ENCODE measurements around the gene GNAQ. TPM values are rescaled to one million over a fixed set of nuclear protein-coding genes. Genes with fewer than 3 reads are reported as not detected.

GNAQ gene
- total RNA-seq, 2 donors from 2014 or later, result 46.0 to 58.8 TPM

DNA sequence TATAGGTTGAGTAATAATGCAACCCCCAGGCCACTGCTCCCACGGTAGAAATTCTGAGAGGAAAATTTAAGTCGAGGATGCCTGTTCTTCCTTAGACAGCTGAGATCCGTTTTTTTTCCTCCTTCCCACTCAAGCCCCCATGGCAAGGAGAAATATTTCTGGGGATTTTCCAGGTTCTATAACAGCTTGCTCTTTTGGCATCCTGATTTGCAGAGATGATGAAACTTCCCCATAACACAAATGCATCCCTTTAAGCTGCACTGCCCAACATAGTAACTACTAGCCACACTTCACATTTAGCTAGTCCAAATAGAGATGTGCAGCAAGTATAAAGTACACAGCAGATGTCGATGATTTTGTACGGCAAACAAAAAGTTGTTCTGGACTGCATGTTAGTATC, 351.0 kb downstream of the GNAQ start:
- Histone ChIP-seq H3K9me3 (no peaks in the 10 kb centered on the region), H3K4me1 (ENCODE audit: control insufficient read depth in 1 of 2, low read depth in 2 of 2) (no peaks in the 10 kb centered on the region), H3K27me3 (replicated peaks; ENCODE audit: insufficient read depth) (no peaks in the 10 kb centered on the region), H3K4me3 (no peak overlapping the region), H3K36me3 (no peaks in the 10 kb centered on the region), H3K27ac (no peak overlapping the region)
- TF ChIP-seq, protein P1, sequence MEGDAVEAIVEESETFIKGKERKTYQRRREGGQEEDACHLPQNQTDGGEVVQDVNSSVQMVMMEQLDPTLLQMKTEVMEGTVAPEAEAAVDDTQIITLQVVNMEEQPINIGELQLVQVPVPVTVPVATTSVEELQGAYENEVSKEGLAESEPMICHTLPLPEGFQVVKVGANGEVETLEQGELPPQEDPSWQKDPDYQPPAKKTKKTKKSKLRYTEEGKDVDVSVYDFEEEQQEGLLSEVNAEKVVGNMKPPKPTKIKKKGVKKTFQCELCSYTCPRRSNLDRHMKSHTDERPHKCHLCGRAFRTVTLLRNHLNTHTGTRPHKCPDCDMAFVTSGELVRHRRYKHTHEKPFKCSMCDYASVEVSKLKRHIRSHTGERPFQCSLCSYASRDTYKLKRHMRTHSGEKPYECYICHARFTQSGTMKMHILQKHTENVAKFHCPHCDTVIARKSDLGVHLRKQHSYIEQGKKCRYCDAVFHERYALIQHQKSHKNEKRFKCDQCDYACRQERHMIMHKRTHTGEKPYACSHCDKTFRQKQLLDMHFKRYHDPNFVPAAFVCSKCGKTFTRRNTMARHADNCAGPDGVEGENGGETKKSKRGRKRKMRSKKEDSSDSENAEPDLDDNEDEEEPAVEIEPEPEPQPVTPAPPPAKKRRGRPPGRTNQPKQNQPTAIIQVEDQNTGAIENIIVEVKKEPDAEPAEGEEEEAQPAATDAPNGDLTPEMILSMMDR (IDR thresholded peaks at IDR 0.05), result no peak
- ATAC-seq (ENCODE audit: insufficient number of reproducible peaks, low FRiP score, low read depth) (no peak), DNase-seq (ENCODE audit: low spot score) (no peak)

DNA sequence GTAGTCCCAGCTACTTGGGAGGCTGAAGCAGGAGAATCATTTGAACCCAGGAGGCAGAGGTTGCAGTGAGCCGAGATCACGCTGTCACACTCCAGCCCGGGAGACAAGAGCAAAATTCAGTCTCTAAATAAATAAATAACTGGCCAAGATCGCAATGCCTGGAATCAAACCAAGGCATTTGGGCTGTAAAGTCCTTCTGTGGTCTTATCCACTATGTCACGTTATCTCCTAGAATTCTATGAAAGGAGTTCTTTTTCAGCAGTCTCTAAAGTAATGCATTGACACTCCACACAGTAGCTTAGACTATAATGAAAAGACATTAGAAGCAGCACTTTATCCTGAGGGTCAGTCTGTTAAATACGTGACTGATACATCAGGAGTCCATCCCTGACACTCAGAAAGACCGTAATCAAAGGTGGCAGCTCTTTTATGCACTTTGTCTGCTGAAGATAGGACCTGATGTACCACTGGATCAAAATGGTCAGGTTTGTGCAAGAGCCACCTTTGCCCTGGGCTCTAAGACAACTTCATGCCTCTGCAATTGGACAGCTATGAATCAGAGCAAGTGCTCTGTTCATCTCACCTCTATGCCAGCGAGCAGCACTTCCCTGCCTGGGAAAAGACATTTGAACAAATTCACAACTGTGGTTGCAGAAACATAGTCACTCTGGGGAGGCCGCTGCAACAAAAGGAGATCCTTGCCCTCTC, 351.8 kb downstream of the GNAQ start:
- TF ChIP-seq, protein P1 (IDR thresholded peaks at IDR 0.05), result no peak
- no peak overlapping the region for H3K4me3 ChIP-seq
- ATAC-seq (ENCODE audit: insufficient number of reproducible peaks, low FRiP score, low read depth), result no peak
- H3K27ac ChIP-seq, result no peak overlapping the region
- H3K9me3 ChIP-seq, result no peaks in the 10 kb centered on the region
- no peaks in the 10 kb centered on the region for H3K4me1 ChIP-seq (ENCODE audit: control insufficient read depth in 1 of 2, low read depth in 2 of 2)
- no peaks in the 10 kb centered on the region for H3K27me3 ChIP-seq (replicated peaks; ENCODE audit: insufficient read depth)
- H3K36me3 ChIP-seq, result no peaks in the 10 kb centered on the region
- no peak for DNase-seq (ENCODE audit: low spot score)

DNA sequence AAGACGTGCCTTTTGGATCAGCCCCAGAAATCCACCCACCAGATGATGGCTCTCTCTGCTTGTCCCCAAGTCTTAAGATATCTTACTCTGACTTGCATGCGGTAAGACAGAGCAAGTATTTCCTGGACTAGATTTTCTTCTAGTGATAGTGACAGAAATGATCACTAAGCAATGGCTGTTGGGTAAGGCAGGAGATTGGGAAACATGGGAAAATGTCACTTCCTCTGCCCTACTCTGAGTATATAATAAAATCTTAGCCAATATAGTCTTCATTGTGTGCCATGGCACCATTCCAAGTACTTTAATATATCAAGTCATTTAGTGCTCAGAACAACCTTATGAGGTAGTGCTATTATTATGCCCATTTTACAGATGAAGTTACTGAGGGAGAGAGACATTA, 352.5 kb downstream of the GNAQ start:
- TF ChIP-seq, protein P1 (IDR thresholded peaks at IDR 0.05), result no peak
- H3K9me3 ChIP-seq, result no peaks in the 10 kb centered on the region
- DNase-seq (ENCODE audit: low spot score), result no peak

DNA sequence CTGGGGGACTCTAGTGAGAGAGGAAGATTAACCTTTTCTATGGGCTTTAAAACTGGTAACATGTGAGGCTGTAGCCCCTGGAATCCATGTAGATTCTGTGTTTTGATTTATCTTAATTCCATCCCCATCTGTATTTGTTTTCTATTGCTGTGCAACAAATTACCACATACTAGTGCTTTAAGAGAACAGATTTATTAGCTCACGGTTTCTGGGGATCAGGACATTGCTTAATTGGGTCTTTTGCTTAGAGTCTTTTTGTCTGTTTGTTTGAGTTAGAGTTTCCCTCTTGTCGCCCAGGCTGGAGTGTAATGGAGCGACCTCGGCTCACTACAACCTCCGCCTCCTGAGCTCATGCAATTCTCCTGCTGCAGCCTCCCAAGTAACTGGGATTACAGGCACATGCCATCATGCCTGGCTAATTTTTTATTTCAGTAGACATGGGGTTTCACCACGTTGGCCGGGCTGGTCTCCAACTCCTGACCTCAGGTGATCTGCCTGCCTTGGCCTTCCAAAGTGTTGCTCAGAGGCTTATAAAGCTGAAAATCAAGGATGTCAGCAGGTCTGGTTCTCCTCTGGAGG, 353.6 kb downstream of the GNAQ start:
- no peak overlapping the region for H3K27ac ChIP-seq
- peaks cover 3 to 12% of the 10 kb centered on the region in 2 donors for H3K4me1 ChIP-seq (ENCODE audit: control insufficient read depth in 1 of 2, low read depth in 2 of 2)

More for the DNA sequence above, 352.5 kb downstream of the GNAQ start:
- H3K4me3 ChIP-seq, result no peak overlapping the region
- no peaks in the 10 kb centered on the region for H3K36me3 ChIP-seq
- ATAC-seq (ENCODE audit: insufficient number of reproducible peaks, low FRiP score, low read depth), result no peak
- no peak overlapping the region for H3K27ac ChIP-seq
- H3K27me3 ChIP-seq (replicated peaks; ENCODE audit: insufficient read depth), result no peaks in the 10 kb centered on the region
- H3K4me1 ChIP-seq (ENCODE audit: control insufficient read depth in 1 of 2, low read depth in 2 of 2), result peaks cover 2 to 5% of the 10 kb centered on the region in 2 donors

DNA sequence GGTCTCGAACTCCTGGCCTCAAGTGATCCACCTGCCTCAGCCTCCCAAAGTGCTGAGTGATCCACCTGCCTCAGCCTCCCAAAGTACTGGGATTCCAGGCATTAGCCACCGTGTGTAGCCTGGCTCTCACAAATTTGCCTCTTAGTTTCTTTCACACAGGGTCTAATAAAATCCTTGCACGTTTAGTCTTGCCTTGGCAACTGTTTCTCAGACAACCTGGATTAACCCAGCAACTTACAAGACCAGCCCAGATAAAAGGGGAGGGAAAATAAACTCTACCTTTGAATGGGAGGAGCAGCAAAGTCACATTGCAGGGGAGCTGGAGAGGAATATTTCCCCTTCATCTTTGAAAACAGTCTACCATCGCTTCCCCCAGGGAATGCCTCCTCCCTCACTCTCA, 354.2 kb downstream of the GNAQ start:
- Histone ChIP-seq H3K27me3 (replicated peaks; ENCODE audit: insufficient read depth) (no peaks in the 10 kb centered on the region), H3K27ac (no peak overlapping the region), H3K9me3 (no peaks in the 10 kb centered on the region), H3K4me3 (no peak overlapping the region), H3K36me3 (no peaks in the 10 kb centered on the region), H3K4me1 (ENCODE audit: control insufficient read depth in 1 of 2, low read depth in 2 of 2) (peaks cover 3 to 12% of the 10 kb centered on the region in 2 donors)
- DNase-seq (ENCODE audit: low spot score), result no peak
- no peak for ATAC-seq (ENCODE audit: insufficient number of reproducible peaks, low FRiP score, low read depth)
- TF ChIP-seq, protein P1 (IDR thresholded peaks at IDR 0.05), result no peak

More for the DNA sequence above, 353.6 kb downstream of the GNAQ start:
- TF ChIP-seq, protein P1 (IDR thresholded peaks at IDR 0.05), result no peak
- Histone ChIP-seq H3K9me3 (no peaks in the 10 kb centered on the region), H3K27me3 (replicated peaks; ENCODE audit: insufficient read depth) (no peaks in the 10 kb centered on the region), H3K36me3 (no peaks in the 10 kb centered on the region), H3K4me3 (no peak overlapping the region)
- DNase-seq (ENCODE audit: low spot score), result no peak
- no peak for ATAC-seq (ENCODE audit: insufficient number of reproducible peaks, low FRiP score, low read depth)
